WI38 (cell line): ENCODE measurements around the gene UGT1A5.

Source experiments
- H3K4me3 ChIP-seq: 2 replicates; pipeline ENCODE4 v1.5.1; 2011; ENCODE audit warnings: low read depth, mild to moderate bottlenecking, control low read depth, low read length
- TF ChIP-seq, protein P1 (sequence below): IDR thresholded peaks from 2 replicates; pipeline ENCODE4 v1.5.1; 2012; ENCODE audit warnings: low read depth, mild to moderate bottlenecking, control low read depth, low read length

UGT1A5 gene

DNA sequence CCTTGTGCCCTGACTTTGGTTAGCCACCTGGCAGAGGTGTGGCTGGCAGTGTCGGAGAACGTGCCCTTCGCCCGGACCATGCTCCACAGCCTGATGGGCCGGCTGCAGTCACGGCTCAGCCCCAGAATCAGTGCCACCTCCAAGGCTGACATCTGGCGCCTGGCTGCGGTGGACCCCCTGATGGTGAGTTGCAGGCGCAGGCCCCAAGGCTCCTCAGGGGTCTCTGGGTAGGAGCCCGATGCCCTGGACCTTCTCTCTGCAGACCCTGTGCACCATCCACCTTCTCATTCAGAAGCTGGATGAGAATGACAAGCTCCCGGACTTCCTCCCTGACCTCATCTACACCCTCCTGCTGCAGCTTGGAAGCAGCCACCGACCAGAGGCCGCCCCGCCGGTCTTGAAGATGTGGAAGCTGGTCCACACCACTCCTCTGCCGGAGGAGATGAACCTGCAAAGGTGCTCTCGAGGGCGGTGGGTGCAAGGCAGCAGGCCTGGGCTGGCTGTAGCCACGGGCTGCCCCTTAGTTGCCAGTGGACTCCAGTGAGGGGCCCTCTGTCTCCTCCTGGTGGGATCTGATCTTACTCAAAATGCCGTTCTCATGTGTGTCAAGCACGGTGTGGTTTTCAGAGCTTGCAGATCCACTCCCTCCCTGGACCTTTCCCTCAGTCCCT is 109.5 kb downstream of the UGT1A5 start:
- TF ChIP-seq, protein P1, sequence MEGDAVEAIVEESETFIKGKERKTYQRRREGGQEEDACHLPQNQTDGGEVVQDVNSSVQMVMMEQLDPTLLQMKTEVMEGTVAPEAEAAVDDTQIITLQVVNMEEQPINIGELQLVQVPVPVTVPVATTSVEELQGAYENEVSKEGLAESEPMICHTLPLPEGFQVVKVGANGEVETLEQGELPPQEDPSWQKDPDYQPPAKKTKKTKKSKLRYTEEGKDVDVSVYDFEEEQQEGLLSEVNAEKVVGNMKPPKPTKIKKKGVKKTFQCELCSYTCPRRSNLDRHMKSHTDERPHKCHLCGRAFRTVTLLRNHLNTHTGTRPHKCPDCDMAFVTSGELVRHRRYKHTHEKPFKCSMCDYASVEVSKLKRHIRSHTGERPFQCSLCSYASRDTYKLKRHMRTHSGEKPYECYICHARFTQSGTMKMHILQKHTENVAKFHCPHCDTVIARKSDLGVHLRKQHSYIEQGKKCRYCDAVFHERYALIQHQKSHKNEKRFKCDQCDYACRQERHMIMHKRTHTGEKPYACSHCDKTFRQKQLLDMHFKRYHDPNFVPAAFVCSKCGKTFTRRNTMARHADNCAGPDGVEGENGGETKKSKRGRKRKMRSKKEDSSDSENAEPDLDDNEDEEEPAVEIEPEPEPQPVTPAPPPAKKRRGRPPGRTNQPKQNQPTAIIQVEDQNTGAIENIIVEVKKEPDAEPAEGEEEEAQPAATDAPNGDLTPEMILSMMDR: no peak
- H3K4me3 ChIP-seq: no peak overlapping the region
